Right ventricle myocardium superior (tissue), 1 donor: ENCODE results near the gene GP5. TPM values are rescaled to one million over a fixed set of nuclear protein-coding genes. Genes with fewer than 3 reads are reported as not detected.

ENCODE experiments used
- ATAC-seq: fragments of 200-7000 bp; cut with Tn5 transposase; one replicate; pipeline ENCODE4 v1.9.1; 2020; ENCODE audit warnings: mild to moderate bottlenecking; ENCODE audit not compliant: poor library complexity
- DNase-seq: peaks from one replicate; pipeline ENCODE4 v3.0.0-alpha.2; 2020
- intact Hi-C: fragments of 100-400 bp; cut with DNase I; formaldehyde crosslinking; loops from one replicate; pipeline ENCODE4 v1.11.2; 2022
- total RNA-seq: library from RNA; stranded (reverse); fragmentation: NEBNext Ultra II Directional; extraction: Animal tissue kit (Norgen Biotek cat#: 25700); gene quantifications from one replicate; pipeline ENCODE4 v1.2.1, GENCODE V29; 2021
- donor health status: DM: no; HTN: yes; CAD: no; lungs with severe emphysema.

GP5 gene
- total RNA-seq, 1 donor from 2014 or later = not detected

- DNase-seq = no peak
- ATAC-seq = no peak
- intact Hi-C loops = no loop called here
These were observed 34.8 kb downstream of the GP5 start for GRCh38 chr3:194364314-194364651.

GRCh38 chr3:194360568-194360967, 38.5 kb downstream of the GP5 start:
- DNase-seq (no peak), ATAC-seq (no peak)

DNA sequence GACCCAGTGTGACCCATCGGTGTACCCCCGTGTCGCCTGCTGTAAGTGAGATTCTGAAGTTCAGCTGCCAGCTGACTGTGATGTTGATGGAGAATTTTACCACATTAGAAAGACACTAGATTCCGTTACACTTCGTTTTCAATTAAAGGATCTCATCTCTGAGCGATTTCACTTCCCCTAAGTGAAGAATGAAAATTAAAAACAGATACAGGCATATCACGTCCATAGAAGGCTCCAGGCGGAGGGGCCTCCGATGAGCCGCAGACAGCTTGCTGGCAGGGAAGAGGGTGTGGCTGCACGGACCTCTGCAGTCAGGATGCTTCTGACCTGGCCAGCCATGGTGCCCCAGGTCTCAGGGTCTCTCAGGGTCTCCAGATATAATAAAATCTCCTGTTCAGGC, 41.4 kb downstream of the GP5 start:
- DNase-seq (no peak), ATAC-seq (no peak)
- intact Hi-C loops = no loop called here

More at GRCh38 chr3:194360568-194360967, 38.5 kb downstream of the GP5 start:
- intact Hi-C loops = no loop called here

GRCh38 chr3:194355379-194355778, 43.7 kb downstream of the GP5 start:
- no peak for DNase-seq
- ATAC-seq = no peak
- intact Hi-C loops = no loop called here

DNA sequence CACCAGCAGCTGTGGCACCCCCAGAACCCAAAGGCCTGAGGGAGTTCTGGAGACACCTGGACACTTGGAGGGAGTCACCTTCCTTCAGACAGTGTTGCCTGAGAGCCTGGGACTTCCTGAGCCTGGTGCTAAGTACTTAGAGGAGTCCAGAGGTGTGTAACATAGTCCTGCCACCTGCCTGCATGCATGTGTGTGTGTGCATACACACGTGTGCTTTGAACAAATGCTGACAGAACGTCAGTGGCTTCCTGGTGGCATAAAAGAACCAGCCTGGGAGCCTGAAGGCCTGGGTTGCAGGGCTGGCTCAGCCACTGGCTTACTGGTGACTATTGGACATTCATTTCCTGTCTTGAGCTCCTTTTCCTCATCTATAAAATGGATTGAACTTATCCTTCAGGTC, 44.8 kb downstream of the GP5 start:
- DNase-seq (no peak), ATAC-seq (no peak)
- intact Hi-C loops = no loop called here

- intact Hi-C loops = no loop called here
- no peak for ATAC-seq
- no peak for DNase-seq
These were observed 46.3 kb downstream of the GP5 start for GRCh38 chr3:194352667-194353246.

DNA sequence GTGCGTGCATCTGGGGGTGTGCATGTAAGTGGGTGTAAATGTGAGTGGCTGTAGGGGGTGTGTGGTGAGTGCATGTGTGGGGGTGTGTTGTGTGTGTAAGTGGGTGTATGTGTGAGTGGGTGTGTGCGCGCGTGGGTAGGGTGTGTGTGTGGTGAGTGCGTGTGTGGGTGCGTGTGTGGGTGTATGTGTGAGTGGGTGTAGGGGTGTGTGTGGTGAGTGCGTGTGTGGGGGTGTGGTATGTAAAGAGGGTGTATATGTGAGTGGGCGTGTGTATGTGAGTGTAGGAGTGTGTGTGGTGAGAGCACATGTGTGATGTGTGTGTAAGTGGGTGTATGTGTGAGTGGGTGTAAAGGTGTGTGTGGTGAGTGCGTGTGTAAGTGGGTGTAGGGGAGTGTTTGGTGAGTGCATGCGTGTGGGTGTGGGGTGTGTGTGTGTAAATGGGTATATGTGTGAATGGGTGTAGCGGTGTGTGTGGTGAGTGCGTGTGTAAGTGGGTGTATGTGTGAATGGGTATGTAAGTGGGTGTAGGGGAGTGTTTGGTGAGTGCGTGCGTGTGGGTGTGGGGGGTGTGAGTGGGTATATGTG, 47.0 kb downstream of the GP5 start:
- intact Hi-C loops = no loop called here
- ATAC-seq (no peak), DNase-seq (no peak)

GRCh38 chr3:194351080-194351672, 47.9 kb downstream of the GP5 start, which contains the start of gene CPN2:
CPN2 (minus strand) TSS chr3:194351328; CDS start chr3:194342702, 8,626 bp downstream.
- intact Hi-C loops = no loop called here
- DNase-seq (no peak), ATAC-seq (peak; percentile 45)

DNA sequence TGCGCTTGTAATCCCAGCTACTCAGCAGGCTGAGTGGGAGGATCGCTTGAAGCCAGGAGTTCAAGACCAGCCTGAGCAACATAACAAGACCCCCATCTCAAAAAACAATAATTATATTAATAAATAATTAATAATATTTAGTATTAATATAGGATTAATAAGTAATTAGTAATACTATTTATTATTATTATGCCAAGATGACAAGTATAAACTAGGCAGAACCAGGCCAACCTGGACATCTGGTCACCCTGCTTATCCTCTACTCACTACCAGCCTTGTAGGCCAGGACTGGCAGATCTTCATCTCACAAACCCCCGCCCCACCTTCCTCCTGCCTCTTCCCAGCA, 48.4 kb downstream of the GP5 start:
- ATAC-seq (no peak), DNase-seq (no peak)
- intact Hi-C loops = no loop called here

- no peak for DNase-seq
- no peak for ATAC-seq
- intact Hi-C loops = no loop called here
These were observed 50.7 kb downstream of the GP5 start for GRCh38 chr3:194348354-194348753.

GRCh38 chr3:194346621-194347020, 52.4 kb downstream of the GP5 start:
- intact Hi-C loops = no loop called here
- DNase-seq = no peak
- no peak for ATAC-seq

DNA sequence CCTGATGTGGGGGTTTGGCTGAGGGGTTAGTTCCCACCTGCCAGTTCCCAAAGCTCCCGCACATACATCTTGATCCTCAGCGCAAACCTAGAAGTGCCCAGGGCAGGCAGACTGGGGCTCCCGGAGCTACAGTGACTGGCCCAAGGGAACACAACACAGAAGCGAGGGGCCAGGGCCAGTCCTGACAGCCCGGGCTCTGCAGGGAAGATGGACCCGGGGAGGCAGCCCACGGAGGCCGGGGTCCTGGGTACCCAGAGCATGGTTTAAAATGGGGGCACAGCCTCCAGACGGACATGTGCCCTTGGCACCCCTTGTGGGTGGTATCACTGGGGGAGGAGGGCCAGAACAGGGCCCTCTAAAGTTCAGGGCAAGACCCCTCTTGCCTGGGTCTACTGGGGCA, 53.0 kb downstream of the GP5 start:
- ATAC-seq (no peak), DNase-seq (no peak)
- intact Hi-C loops = no loop called here

Other genes with a start within 250 kb of the GP5 start
- gene CPN2, start 47.9 kb downstream of the GP5 start, total RNA-seq = 2.4 TPM
- gene LRRC15, start 29.5 kb downstream of the GP5 start, total RNA-seq = 0.16 TPM
- 60.4 TPM for gene ATP13A3, start 87.7 kb upstream of the GP5 start, total RNA-seq
- 3.6 TPM for gene TMEM44, start 234.2 kb upstream of the GP5 start, total RNA-seq